ENCODE results near the gene ECT2.
"Not testable (repeated sequence)": the region's sequence is repeated elsewhere in the genome, so short reads cannot be mapped to it uniquely, and the experiment has no call there.

Gene ECT2

DNA sequence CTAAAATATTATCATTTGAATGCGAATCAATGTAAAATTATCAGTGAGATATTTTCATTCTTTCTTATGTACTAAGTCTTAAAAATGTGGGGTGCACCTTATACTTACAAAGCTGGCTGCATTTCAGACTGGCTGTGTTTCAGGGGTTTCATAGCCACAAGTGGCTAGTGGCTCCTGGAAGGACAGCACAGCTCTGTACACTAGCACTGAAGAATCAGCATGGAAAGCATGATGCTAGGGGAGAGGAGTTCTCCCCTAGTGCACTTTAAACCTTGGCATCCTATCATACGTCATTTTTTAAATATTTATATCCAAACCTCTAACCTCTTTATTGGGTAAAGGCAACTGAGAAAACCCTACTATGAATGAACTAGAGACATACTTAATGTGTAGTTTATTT is 66.4 kb downstream of the ECT2 start:
- TF ChIP-seq, protein P1, sequence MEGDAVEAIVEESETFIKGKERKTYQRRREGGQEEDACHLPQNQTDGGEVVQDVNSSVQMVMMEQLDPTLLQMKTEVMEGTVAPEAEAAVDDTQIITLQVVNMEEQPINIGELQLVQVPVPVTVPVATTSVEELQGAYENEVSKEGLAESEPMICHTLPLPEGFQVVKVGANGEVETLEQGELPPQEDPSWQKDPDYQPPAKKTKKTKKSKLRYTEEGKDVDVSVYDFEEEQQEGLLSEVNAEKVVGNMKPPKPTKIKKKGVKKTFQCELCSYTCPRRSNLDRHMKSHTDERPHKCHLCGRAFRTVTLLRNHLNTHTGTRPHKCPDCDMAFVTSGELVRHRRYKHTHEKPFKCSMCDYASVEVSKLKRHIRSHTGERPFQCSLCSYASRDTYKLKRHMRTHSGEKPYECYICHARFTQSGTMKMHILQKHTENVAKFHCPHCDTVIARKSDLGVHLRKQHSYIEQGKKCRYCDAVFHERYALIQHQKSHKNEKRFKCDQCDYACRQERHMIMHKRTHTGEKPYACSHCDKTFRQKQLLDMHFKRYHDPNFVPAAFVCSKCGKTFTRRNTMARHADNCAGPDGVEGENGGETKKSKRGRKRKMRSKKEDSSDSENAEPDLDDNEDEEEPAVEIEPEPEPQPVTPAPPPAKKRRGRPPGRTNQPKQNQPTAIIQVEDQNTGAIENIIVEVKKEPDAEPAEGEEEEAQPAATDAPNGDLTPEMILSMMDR (IDR thresholded peaks at IDR 0.05): no peak
- H3K36me3 Mint-ChIP-seq (ENCODE audit: low read depth): peaks cover 23% of the 10 kb centered on the region
- H3K27ac Mint-ChIP-seq: no peak overlapping the region
- no peaks in the 10 kb centered on the region for H3K4me1 Mint-ChIP-seq
- H3K27me3 Mint-ChIP-seq (ENCODE audit: low read depth, poor library complexity): no peaks in the 10 kb centered on the region
- H3K4me3 Mint-ChIP-seq: no peak overlapping the region
- no peaks in the 10 kb centered on the region for H3K9me3 Mint-ChIP-seq
- DNase-seq: no peak

DNA sequence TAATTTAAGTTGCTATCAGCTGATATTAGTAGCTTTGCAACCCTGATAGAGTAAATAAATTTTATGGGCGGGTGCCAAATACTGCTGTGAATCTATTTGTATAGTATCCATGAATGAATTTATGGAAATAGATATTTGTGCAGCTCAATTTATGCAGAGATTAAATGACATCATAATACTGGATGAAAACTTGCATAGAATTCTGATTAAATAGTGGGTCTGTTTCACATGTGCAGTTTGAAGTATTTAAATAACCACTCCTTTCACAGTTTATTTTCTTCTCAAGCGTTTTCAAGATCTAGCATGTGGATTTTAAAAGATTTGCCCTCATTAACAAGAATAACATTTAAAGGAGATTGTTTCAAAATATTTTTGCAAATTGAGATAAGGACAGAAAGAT is 70.0 kb downstream of the ECT2 start:
- Mint-ChIP-seq H3K4me1 (peaks cover 16% of the 10 kb centered on the region), H3K4me3 (no peak overlapping the region), H3K9me3 (peaks cover 4% of the 10 kb centered on the region), H3K36me3 (ENCODE audit: low read depth) (peaks cover 36% of the 10 kb centered on the region), H3K27me3 (ENCODE audit: low read depth, poor library complexity) (no peaks in the 10 kb centered on the region), H3K27ac (no peak overlapping the region)
- DNase-seq: no peak
- TF ChIP-seq, protein P1 (IDR thresholded peaks at IDR 0.05): no peak

DNA sequence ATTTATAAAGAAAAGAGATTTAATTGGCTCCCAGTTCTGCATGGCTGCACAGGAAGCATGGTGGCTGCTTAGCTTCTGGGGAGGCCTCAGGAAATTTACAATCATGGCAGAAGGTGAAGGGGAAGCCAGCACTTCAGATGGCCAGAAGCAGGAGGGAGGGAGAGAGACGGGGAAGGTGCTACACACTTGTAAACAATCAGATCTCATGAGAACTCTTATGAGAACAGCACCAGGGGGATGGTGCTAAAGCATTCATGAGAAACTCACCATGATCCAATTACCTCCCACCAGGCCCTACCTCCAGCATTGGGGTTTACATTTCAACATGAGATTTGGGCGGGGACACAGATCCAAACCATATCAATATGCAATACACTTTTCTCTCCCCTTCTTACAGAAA is 73.7 kb downstream of the ECT2 start:
- Mint-ChIP-seq H3K4me1 (peaks cover 16% of the 10 kb centered on the region), H3K4me3 (no peak overlapping the region), H3K9me3 (peaks cover 21% of the 10 kb centered on the region), H3K27me3 (ENCODE audit: low read depth, poor library complexity) (no peaks in the 10 kb centered on the region), H3K27ac (no peak overlapping the region), H3K36me3 (ENCODE audit: low read depth) (peaks cover 52% of the 10 kb centered on the region)
- TF ChIP-seq, protein P1 (IDR thresholded peaks at IDR 0.05): no peak
- no peak for DNase-seq

DNA sequence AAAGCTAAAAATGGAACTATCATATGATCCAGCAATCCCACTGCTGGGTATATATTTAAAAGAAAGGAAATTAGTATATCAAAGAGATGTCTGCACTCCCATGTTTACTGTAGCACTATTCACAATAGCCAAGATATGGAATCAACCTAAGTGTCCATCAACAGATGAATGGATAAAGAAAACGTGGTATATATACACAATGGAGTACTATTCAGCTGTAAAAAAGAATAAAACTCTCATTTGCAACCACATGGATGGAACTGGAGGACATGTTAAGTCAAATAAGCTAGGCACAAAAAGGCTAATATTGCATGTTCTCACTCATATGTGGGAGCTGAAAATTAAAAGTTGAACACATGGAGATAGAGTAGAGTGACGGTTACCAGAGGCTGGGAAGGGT is 76.7 kb downstream of the ECT2 start:
- not testable (repeated sequence) for H3K27me3 Mint-ChIP-seq (ENCODE audit: low read depth, poor library complexity); H3K27ac Mint-ChIP-seq; H3K4me3 Mint-ChIP-seq; DNase-seq
- Mint-ChIP-seq H3K36me3 (ENCODE audit: low read depth) (peaks cover 29% of the 10 kb centered on the region), H3K4me1 (peaks cover 16% of the 10 kb centered on the region), H3K9me3 (peaks cover 21% of the 10 kb centered on the region)

DNA sequence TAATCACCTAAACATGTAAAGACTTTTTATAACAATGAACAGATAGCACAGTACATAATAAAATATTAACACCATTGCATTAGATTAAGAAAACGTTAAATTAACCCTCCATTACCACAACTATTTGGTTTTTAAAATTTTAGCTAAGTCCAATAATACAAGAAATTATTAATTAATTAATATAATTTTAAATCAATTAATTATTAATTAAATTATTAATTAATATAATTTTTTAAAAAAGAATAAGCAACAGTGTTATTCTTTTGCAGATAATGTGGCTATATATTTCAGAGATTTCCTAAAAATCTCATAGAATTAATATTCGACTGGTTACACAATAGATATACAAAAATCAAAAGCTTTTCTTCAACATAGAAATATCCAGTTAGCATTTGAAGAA is 82.5 kb downstream of the ECT2 start:
- H3K9me3 Mint-ChIP-seq: no peaks in the 10 kb centered on the region
- H3K4me1 Mint-ChIP-seq: no peaks in the 10 kb centered on the region
- TF ChIP-seq, protein P1 (IDR thresholded peaks at IDR 0.05): no peak
- H3K4me3 Mint-ChIP-seq: no peak overlapping the region
- H3K27me3 Mint-ChIP-seq (ENCODE audit: low read depth, poor library complexity): no peaks in the 10 kb centered on the region
- H3K36me3 Mint-ChIP-seq (ENCODE audit: low read depth): no peaks in the 10 kb centered on the region
- H3K27ac Mint-ChIP-seq: no peak overlapping the region
- no peak for DNase-seq

DNA sequence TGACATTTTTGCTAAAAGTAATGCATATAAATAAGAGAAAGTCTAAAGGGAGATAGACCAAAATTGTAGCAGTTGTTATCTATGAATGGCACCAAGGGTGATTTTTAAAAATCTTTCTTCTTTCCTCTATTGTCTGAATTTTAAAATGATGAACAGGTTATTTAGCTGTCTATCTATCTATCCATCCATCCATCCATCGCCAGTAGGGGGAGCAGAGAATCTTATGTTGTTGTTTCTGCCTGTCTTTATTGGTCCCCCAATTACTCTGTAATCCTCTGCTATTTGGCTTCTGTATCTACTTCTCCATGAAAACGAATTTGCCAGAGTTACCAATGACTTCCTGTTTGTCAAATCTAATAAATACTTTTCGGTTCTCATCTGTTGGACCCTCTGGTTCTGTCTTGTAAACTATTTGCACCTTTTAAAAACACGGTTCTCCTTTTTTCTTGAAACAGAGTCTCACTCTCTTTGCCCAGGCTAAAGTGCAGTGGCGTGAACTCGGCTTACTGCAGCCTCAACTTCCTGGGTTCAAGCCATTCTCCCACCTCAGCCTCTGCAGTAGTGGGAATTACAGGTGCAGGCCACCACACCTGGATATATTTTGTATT is 86.0 kb downstream of the ECT2 start:
- Mint-ChIP-seq H3K27ac (no peak overlapping the region), H3K4me3 (no peak overlapping the region), H3K36me3 (ENCODE audit: low read depth) (no peaks in the 10 kb centered on the region), H3K4me1 (peaks cover 7% of the 10 kb centered on the region), H3K9me3 (no peaks in the 10 kb centered on the region), H3K27me3 (ENCODE audit: low read depth, poor library complexity) (peaks cover 2% of the 10 kb centered on the region)
- TF ChIP-seq, protein P1 (IDR thresholded peaks at IDR 0.05): peak; percentile 71
- peak; percentile 41 for DNase-seq
